ENCODE measurements around the gene SRRM1. TPM values are rescaled to one million over a fixed set of nuclear protein-coding genes. Genes with fewer than 3 reads are reported as not detected.

The SRRM1 gene
- total RNA-seq, 1 experiment from 2014 or later, result 160 TPM

DNA sequence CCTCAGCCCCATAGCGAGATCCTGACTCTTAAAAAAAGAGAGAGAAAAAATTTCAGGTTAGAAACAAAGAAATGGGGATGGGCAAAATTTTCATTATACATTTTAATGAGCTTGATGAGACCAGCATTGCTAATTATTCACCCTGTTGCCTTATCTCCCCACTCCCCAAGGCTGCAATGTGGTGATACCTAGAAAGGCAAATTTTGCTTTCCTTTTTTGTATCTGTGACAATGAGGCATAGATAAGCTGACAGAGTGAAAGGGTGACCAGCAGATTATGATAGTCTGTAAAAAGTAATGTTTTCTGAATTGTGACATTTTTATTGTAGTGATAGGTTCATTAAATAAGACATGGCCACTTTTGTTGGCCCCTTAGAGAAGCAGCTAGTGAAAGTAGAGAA lies 12.9 kb downstream of the SRRM1 start:
- Histone ChIP-seq H3K4me1 (ENCODE audit: control insufficient read depth, insufficient read depth, low read length) (no peaks in the 10 kb centered on the region), H3K27ac (ENCODE audit: low read length) (no peak overlapping the region), H3K27me3 (ENCODE audit: control insufficient read depth, insufficient read depth, low read length) (no peaks in the 10 kb centered on the region), H3K36me3 (ENCODE audit: control insufficient read depth, insufficient read depth, low read length) (peaks cover 88% of the 10 kb centered on the region), H3K4me3 (ENCODE audit: low read depth in 2 of 2, low read length in 2 of 2) (no peak overlapping the region), H3K9me3 (ENCODE audit: control insufficient read depth, insufficient read depth, low read depth, low read length) (no peaks in the 10 kb centered on the region)
- ChIA-PET CTCF (no interaction called here), POLR2A (no interaction called here)
- DNase-seq (ENCODE audit: low read depth, low spot score), result no peak
- BruUV-seq (replicated peaks), result no TSS peak
- intact Hi-C loops (cut with micrococcal nuclease; ENCODE audit: unreplicated experiment), result no loop called here
- TF ChIP-seq SIN3A (IDR thresholded peaks at IDR 0.05; ENCODE audit: borderline replicate concordance, insufficient read depth, low read depth, low read length) (no peak), POLR2AphosphoS5 (IDR thresholded peaks at IDR 0.05; ENCODE audit: low read depth, low read length) (no peak), REST (IDR thresholded peaks at IDR 0.05; ENCODE audit: insufficient read depth in 1 of 2, low read depth in 2 of 2, low read length in 1 of 2) (no peak), TCF7L2 (IDR thresholded peaks at IDR 0.05; ENCODE audit: low read depth, low read length) (no peak)
- TF ChIP-seq, protein P1, sequence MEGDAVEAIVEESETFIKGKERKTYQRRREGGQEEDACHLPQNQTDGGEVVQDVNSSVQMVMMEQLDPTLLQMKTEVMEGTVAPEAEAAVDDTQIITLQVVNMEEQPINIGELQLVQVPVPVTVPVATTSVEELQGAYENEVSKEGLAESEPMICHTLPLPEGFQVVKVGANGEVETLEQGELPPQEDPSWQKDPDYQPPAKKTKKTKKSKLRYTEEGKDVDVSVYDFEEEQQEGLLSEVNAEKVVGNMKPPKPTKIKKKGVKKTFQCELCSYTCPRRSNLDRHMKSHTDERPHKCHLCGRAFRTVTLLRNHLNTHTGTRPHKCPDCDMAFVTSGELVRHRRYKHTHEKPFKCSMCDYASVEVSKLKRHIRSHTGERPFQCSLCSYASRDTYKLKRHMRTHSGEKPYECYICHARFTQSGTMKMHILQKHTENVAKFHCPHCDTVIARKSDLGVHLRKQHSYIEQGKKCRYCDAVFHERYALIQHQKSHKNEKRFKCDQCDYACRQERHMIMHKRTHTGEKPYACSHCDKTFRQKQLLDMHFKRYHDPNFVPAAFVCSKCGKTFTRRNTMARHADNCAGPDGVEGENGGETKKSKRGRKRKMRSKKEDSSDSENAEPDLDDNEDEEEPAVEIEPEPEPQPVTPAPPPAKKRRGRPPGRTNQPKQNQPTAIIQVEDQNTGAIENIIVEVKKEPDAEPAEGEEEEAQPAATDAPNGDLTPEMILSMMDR (IDR thresholded peaks at IDR 0.05), result no peak
- in situ Hi-C loops (cut with HindIII; ENCODE audit: low pct_unique_long_range_greater_than_20kb, low sequenced_read_pairs), result no loop called here
- ATAC-seq, result no peak

GRCh38 chr1:24657781-24658180 lies 14.7 kb downstream of the SRRM1 start:
- TF ChIP-seq REST (IDR thresholded peaks at IDR 0.05; ENCODE audit: insufficient read depth in 1 of 2, low read depth in 2 of 2, low read length in 1 of 2), result no peak
- TF ChIP-seq SIN3A (IDR thresholded peaks at IDR 0.05; ENCODE audit: borderline replicate concordance, insufficient read depth, low read depth, low read length), result no peak
- no peak for ATAC-seq
- Histone ChIP-seq H3K4me3 (ENCODE audit: low read depth in 2 of 2, low read length in 2 of 2) (no peak overlapping the region), H3K36me3 (ENCODE audit: control insufficient read depth, insufficient read depth, low read length) (peaks cover 87% of the 10 kb centered on the region), H3K4me1 (ENCODE audit: control insufficient read depth, insufficient read depth, low read length) (no peaks in the 10 kb centered on the region), H3K27me3 (ENCODE audit: control insufficient read depth, insufficient read depth, low read length) (no peaks in the 10 kb centered on the region), H3K9me3 (ENCODE audit: control insufficient read depth, insufficient read depth, low read depth, low read length) (no peaks in the 10 kb centered on the region), H3K27ac (ENCODE audit: low read length) (no peak overlapping the region)
- in situ Hi-C loops (cut with HindIII; ENCODE audit: low pct_unique_long_range_greater_than_20kb, low sequenced_read_pairs), result no loop called here
- ChIA-PET CTCF (no interaction called here), POLR2A (no interaction called here)
- DNase-seq (ENCODE audit: low read depth, low spot score), result no peak
- TSS peak; percentile 17 for BruUV-seq (replicated peaks)
- intact Hi-C loops (cut with micrococcal nuclease; ENCODE audit: unreplicated experiment), result no loop called here
